OCI-LY1 (cell line): Measurements from ENCODE around the gene DNAI7.

Experiments used
- H2AFZ ChIP-seq: fragments of 200-600 bp; sonication (generic), shearing (Covaris generic); 2 replicates; pipeline ENCODE4 v1.6.0; 2014; ENCODE audit warnings: antibody characterized with exemption, mild to moderate bottlenecking, low read length
- H3F3A ChIP-seq: fragments of 200-600 bp; sonication (generic), shearing (Covaris generic); 2 replicates; pipeline ENCODE4 v1.6.0; 2014; ENCODE audit warnings: mild to moderate bottlenecking, antibody characterized with exemption, low read length, moderate library complexity; ENCODE audit not compliant: insufficient read depth
- H3K27ac ChIP-seq: fragments of 200-600 bp; sonication (generic); 2 replicates; pipeline ENCODE4 v1.5.1; 2014; ENCODE audit warnings: low read length, mixed run types, mild to moderate bottlenecking, low read depth; ENCODE audit not compliant: poor library complexity, severe bottlenecking
- H3K27me3 ChIP-seq: fragments of 200-600 bp; sonication (generic); 2 replicates; pipeline ENCODE4 v1.6.0; 2014; ENCODE audit warnings: antibody characterized with exemption, mild to moderate bottlenecking, low read length, moderate library complexity; ENCODE audit not compliant: insufficient read depth
- H3K36me3 ChIP-seq: fragments of 200-600 bp; sonication (generic); 2 replicates; pipeline ENCODE4 v1.6.1; 2014; ENCODE audit warnings: mild to moderate bottlenecking, antibody characterized with exemption, low read length, moderate library complexity, mixed read lengths; ENCODE audit not compliant: insufficient read depth
- H3K4me1 ChIP-seq: fragments of 200-600 bp; sonication (generic); 2 replicates; pipeline ENCODE4 v1.5.1; 2014; ENCODE audit warnings: mild to moderate bottlenecking, low read length, moderate library complexity; ENCODE audit not compliant: insufficient read depth, severe bottlenecking
- H3K4me2 ChIP-seq: fragments of 200-600 bp; sonication (generic), shearing (Covaris generic); 2 replicates; pipeline ENCODE4 v1.6.1; 2014; ENCODE audit warnings: low read length
- H3K4me3 ChIP-seq: fragments of 200-600 bp; sonication (generic); 2 replicates; pipeline ENCODE4 v1.5.1; 2014; ENCODE audit warnings: low read length, low read depth, mild to moderate bottlenecking, mixed read lengths; ENCODE audit not compliant: poor library complexity, severe bottlenecking
- H3K79me2 ChIP-seq: fragments of 200-600 bp; shearing (Covaris generic); 2 replicates; pipeline ENCODE4 v1.6.1; 2016; ENCODE audit warnings: mixed run types, low read length, mixed read lengths; ENCODE audit not compliant: insufficient read depth
- H3K9ac ChIP-seq: fragments of 200-600 bp; sonication (generic), shearing (Covaris generic); 2 replicates; pipeline ENCODE4 v1.6.1; 2014; ENCODE audit warnings: mild to moderate bottlenecking, low read length, mixed read lengths
- H3K9me2 ChIP-seq: fragments of 200-600 bp; sonication (generic), shearing (Covaris generic); 2 replicates; pipeline ENCODE4 v1.6.1; 2014; ENCODE audit warnings: low read depth, mild to moderate bottlenecking, low read length, mixed read lengths
- H3K9me3 ChIP-seq: fragments of 200-600 bp; shearing (Covaris generic); 2 replicates; pipeline ENCODE4 v1.6.1; 2014; ENCODE audit warnings: low read length, mixed read lengths
- H4K20me1 ChIP-seq: fragments of 200-600 bp; sonication (generic), shearing (Covaris generic); 2 replicates; pipeline ENCODE4 v1.6.0; 2016; ENCODE audit warnings: mild to moderate bottlenecking, low read length; ENCODE audit not compliant: insufficient read depth
- EZH2 ChIP-seq: fragments of 200-600 bp; sonication (generic), shearing (Covaris generic); IDR thresholded peaks from 2 replicates; pipeline ENCODE4 v1.8.0; 2017; ENCODE audit warnings: borderline replicate concordance, mixed run types, mild to moderate bottlenecking, antibody characterized with exemption, low read length, moderate library complexity, mixed read lengths
- TF ChIP-seq, protein P1 (sequence below): fragments of 200-600 bp; sonication (generic), shearing (Covaris generic); IDR thresholded peaks from 2 replicates; pipeline ENCODE4 v1.5.1; 2017; ENCODE audit warnings: mild to moderate bottlenecking, antibody characterized with exemption, low read length, moderate library complexity, mixed read lengths

Gene DNAI7

DNA sequence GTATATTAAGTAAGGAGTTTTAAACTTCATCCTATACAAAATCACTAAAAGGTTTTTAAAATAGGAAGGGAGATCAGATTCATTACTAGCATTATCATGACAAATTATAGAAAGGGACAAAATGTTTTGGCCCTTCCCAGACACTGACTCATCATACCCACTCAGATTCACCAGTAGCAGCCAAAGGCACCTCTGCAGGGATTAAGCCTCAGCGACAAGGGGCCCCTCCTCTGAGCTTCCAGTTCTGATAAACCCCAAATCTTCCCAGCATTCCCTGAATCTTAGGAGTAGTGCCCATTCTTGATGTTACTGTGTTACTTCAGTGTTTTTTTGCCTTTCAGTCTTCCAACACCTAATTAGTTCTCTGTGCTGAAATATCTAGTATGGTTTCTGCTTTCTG, 41.2 kb upstream of the DNAI7 start:
- Histone ChIP-seq H3K9me2 (no peaks in the 10 kb centered on the region), H3K27me3 (no peaks in the 10 kb centered on the region), H3K4me3 (no peak overlapping the region), H3F3A (no peaks in the 10 kb centered on the region), H3K36me3 (peaks cover 50% of the 10 kb centered on the region), H2AFZ (no peak overlapping the region), H3K9me3 (no peaks in the 10 kb centered on the region), H3K4me2 (no peak overlapping the region), H4K20me1 (no peaks in the 10 kb centered on the region), H3K9ac (no peak overlapping the region), H3K79me2 (peaks cover 30% of the 10 kb centered on the region), H3K27ac (no peak overlapping the region), H3K4me1 (peaks cover 5% of the 10 kb centered on the region)
- TF ChIP-seq, protein P1, sequence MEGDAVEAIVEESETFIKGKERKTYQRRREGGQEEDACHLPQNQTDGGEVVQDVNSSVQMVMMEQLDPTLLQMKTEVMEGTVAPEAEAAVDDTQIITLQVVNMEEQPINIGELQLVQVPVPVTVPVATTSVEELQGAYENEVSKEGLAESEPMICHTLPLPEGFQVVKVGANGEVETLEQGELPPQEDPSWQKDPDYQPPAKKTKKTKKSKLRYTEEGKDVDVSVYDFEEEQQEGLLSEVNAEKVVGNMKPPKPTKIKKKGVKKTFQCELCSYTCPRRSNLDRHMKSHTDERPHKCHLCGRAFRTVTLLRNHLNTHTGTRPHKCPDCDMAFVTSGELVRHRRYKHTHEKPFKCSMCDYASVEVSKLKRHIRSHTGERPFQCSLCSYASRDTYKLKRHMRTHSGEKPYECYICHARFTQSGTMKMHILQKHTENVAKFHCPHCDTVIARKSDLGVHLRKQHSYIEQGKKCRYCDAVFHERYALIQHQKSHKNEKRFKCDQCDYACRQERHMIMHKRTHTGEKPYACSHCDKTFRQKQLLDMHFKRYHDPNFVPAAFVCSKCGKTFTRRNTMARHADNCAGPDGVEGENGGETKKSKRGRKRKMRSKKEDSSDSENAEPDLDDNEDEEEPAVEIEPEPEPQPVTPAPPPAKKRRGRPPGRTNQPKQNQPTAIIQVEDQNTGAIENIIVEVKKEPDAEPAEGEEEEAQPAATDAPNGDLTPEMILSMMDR: no peak
- TF ChIP-seq EZH2: no peak

DNA sequence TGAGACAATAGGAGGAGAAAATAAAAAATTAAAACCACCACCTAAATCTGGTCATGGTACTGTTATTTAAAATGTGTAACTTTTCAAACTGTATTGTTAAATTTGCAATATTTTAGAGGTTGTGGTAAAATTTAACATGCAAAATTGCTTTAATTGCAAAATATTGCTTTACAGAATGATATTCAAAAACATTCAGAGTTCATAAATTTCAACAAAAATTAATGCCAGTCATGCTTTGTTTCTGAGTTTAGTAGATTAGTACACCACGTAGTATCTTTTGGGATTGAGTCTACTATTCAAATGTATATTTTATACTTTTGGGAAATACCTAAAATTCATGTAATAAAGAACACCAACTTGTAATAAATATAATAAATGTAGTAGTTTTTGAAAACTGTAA, 18.4 kb upstream of the DNAI7 start:
- Histone ChIP-seq H3K9me2 (no peaks in the 10 kb centered on the region), H2AFZ (no peak overlapping the region), H3K9ac (no peak overlapping the region), H4K20me1 (no peaks in the 10 kb centered on the region), H3K27me3 (no peaks in the 10 kb centered on the region), H3K4me3 (no peak overlapping the region), H3K27ac (no peak overlapping the region), H3K79me2 (no peaks in the 10 kb centered on the region), H3F3A (no peaks in the 10 kb centered on the region), H3K9me3 (no peaks in the 10 kb centered on the region), H3K4me2 (no peak overlapping the region), H3K4me1 (no peaks in the 10 kb centered on the region), H3K36me3 (peaks cover 22% of the 10 kb centered on the region)
- TF ChIP-seq EZH2: no peak
- TF ChIP-seq, protein P1: no peak

DNA sequence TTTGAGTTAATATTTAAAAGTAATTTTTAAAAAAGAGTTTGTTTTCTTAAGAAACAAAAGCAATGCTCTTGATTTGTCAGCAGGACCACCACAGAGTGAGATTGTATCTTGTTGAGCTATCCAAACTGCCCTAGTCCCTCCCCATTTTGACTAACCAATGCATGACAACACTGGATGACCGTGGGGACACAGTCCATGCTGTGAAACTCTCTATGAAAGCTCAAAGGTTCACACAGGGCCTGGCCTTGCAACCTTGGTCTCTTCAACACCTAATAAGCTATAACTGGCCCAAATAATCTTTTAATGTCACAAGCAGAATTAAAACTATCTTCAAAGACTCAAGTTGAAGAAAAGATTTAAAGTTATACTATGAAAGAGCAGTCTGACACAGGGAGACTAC, 13.6 kb upstream of the DNAI7 start:
- Histone ChIP-seq H3K9me2 (no peaks in the 10 kb centered on the region), H3K27ac (no peak overlapping the region), H4K20me1 (no peaks in the 10 kb centered on the region), H3F3A (no peaks in the 10 kb centered on the region), H3K36me3 (peaks cover 24% of the 10 kb centered on the region), H3K79me2 (no peaks in the 10 kb centered on the region), H3K9ac (no peak overlapping the region), H3K9me3 (no peaks in the 10 kb centered on the region), H3K4me2 (no peak overlapping the region), H2AFZ (no peak overlapping the region), H3K27me3 (no peaks in the 10 kb centered on the region), H3K4me3 (no peak overlapping the region), H3K4me1 (no peaks in the 10 kb centered on the region)
- TF ChIP-seq EZH2: no peak
- TF ChIP-seq, protein P1: no peak
